Stomach (tissue), 4 donors: ENCODE measurements around the gene KIF2A.

Experiments used
- CTCF ChIP-seq, 7 experiments: fragments of 450-650 bp in 4 of 7; fragments of 200-600 bp in 3 of 7; sonication (generic) in 3 of 7; IDR thresholded peaks; one replicate each; pipeline ENCODE4 v1.5.1; 2016 to 2019; ENCODE audit warnings: antibody characterized with exemption in 7 of 7, control low read depth in 2 of 7, mild to moderate bottlenecking in 1 of 7
- EP300 ChIP-seq: sonication (generic); formaldehyde crosslinking; IDR thresholded peaks from one replicate; pipeline ENCODE4 v1.6.1; 2017; ENCODE audit warnings: antibody characterized with exemption
- POLR2A ChIP-seq, 4 donors: fragments of 450-650 bp; IDR thresholded peaks; one replicate each; pipeline ENCODE4 v1.6.1; 2016; ENCODE audit warnings: antibody characterized with exemption in 4 of 4, control low read depth in 2 of 4, mild to moderate bottlenecking in 1 of 4, moderate library complexity in 1 of 4
- POLR2AphosphoS5 ChIP-seq, 3 donors: sonication (generic); formaldehyde crosslinking; IDR thresholded peaks; one replicate each; pipeline ENCODE4 v1.6.1; 2016; ENCODE audit warnings: antibody characterized with exemption in 3 of 3

GRCh38 chr5:62284946-62285891 lies 20.8 kb upstream of the KIF2A start:
- TF ChIP-seq CTCF (IDR thresholded peaks at IDR 0.05) (no peak), POLR2AphosphoS5 (IDR thresholded peaks at IDR 0.05) (no peak), POLR2A (IDR thresholded peaks at IDR 0.05) (no peak), EP300 (no peak)
